ENCODE data around the gene BCL2L15.

- TF ChIP-seq CTCF (conservative IDR thresholded peaks at IDR 0.05 in 1 of 2, IDR thresholded peaks at IDR 0.05 in 1 of 2; ENCODE audit: low read depth in 1 of 2, low read length in 2 of 2) = no peak
- TF ChIP-seq EZH2 (IDR thresholded peaks at IDR 0.05; ENCODE audit: low read length, missing control alignments) = no peak
Measured at GRCh38 chr1:113890816-113891215, 3.4 kb upstream of the BCL2L15 start.
